AML-193 (cell line): ENCODE measurements around the gene MYL7.
A peak's percentile ranks its signal among the peaks of the same experiment; 100 is the strongest.
"Not testable (repeated sequence)": the region's sequence is repeated elsewhere in the genome, so short reads cannot be mapped to it uniquely, and the experiment has no call there.

Experiments
- DNase-seq, 2 experiments: peaks; one replicate each; lab custom pipeline; 2025; lab: John Stamatoyannopoulos, UW

Gene MYL7

DNA sequence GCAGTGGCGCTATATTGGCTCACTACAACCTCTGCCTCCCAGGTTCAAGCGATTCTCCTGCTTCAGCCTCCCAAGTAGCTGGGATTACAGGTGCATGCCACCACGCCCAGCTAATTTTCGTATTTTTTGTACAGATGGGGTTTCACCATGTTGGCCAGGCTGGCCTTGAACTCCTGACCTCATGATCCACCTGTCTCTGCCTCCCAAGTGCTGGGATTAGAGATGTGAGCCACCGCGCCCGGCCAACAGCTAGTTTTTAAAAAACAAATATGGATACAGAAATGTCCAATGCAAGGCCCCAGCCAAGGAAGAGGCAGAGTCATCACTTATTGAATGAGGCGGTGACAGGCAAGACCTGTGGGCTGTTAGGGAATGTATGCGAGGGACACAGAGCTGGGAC lies 30.8 kb upstream of the MYL7 start:
- DNase-seq, result not testable (repeated sequence)

DNA sequence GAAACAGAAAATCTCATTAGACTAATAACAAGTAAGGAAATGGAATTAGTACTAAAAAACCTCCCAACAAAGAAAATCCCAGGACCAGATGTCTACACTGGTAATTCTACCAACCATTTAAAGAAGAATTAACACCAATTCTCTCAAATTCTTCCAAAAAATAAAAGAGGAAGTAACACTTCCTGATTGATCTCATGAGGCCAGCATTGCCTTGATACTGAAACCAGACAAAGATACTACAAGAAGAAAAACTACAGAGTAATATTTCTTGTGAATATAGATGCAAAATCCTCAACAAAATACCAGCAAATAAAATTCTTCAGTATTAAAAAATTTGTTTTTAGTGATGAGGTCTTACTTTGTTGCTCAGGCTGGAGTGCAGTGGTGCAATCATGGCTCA lies 26.8 kb upstream of the MYL7 start:
- DNase-seq, result peak; percentile 14 to 30

DNA sequence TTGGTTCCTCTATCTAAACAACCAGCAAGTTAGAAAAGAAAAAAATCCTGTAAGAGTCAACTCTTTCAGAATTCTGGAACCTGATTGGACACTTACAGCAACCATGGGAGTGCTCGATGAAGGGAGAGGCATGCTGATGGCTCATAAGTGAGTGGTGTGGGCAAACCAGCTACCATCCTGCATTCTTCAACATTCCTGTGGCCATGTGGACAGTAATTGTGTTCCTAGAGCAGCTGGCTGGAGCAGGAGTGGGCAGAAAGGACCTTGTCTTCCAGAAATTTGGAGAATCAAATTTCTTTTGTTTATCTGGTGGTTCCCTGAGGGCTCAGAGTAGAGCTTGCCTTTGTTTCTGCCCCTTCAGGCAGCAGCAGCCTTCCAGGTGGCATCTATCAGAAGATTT lies 22.5 kb upstream of the MYL7 start:
- DNase-seq, result no peak

DNA sequence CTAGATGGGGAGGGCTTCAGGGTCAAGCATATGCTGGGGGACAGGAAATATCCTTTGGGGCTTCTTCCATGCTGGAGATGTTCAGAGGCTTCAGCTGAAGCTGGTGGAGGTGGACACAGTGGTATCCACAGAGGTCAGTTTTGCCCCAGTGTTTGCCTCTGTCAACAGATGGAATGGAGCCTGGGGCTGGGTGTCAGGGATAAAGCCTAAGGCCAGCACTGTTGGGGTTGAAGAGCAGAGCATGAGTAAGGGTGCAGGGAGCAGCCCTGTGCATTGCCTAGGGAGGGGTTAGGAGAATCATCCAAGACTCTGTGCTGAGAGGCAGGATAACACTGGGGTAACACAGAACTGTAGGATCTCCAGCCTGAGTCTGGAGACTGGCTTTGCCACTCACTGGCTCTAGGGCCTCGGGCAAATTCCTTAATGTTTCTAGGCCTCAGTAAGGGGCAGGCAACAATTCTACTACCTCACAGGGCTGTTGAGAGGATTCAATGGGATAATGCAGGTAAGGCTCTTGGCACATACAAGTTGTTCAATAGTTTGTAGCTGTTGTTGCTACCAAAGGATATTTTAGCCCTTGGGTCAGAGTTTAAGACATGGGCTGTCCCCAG lies 21.8 kb upstream of the MYL7 start:
- no peak for DNase-seq

DNA sequence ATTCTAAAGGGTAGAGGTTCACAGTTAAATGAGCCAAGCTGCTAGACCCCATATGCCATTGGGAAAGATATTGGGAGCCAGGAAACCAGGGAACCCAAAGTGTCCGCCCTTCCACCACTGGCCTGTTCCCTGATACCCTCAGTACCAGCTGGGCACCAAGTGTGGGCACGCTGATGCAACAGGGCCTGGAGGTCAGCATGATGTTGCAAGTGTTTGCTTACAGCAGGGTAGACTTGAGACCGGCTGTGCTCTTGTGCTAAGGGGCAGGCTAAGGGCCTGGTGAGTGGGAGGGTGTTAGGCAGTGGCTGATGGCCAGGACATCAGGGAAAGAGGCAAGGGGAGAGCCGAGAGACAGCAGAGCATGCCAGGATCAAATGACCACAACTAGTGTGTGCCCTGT lies 21.0 kb upstream of the MYL7 start:
- DNase-seq, result no peak

DNA sequence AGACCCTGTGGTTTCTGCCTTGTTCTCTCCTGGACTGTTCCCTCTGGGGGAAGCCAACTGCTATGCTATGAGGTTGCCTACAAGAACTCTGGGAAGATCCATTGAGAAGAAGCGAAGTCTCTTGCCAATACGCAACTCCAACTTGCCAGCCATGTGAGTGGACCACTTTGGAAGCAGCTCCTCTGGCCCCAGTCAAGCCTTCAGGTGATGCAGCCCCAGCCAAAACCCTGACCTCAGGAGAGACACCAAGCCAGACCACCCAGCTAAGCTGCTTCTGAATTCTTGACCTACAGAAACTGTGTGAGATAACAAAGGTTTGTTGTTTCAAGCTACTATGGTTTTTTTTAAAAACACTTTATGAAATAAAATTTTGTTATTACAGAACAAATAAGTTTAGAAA lies 20.2 kb upstream of the MYL7 start:
- no peak for DNase-seq

DNA sequence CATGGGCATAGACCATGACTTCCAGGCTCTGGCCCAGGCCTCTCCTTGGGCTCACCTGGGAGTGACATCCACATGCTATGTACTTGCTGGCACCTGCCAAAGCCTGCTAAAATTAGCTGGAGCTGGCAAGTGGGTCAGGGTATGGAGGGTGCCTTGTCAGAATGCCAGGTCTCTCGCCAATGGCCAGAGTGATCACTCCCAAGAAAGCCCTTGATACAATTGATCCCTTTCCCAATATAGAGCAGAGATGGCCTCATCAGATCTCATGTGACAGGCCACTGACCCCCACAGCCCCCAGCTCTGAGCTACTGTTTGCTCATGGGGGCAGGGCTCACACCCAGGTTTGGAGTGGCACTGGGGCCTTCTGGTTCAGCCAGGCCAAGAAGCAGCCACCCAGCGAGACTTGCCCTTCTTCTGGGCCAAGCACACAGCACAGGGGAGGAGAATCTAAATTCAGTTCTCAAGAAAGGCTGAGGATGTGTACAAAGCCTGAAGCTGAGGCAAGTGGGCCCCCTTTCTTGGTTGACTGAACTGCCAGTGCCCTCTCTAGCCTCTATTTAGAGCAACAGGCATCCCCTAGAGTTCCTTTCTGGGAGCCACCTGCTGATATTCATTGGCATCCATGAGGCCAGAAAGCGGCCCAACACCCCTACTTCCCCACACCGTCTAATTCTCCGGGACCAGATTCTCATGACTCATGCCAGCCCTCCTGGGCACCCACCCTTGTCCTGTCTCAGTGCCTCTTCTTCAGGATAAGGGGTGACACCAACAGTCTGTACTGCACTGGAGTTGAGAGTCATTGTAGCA lies 18.9 kb upstream of the MYL7 start:
- no peak for DNase-seq

DNA sequence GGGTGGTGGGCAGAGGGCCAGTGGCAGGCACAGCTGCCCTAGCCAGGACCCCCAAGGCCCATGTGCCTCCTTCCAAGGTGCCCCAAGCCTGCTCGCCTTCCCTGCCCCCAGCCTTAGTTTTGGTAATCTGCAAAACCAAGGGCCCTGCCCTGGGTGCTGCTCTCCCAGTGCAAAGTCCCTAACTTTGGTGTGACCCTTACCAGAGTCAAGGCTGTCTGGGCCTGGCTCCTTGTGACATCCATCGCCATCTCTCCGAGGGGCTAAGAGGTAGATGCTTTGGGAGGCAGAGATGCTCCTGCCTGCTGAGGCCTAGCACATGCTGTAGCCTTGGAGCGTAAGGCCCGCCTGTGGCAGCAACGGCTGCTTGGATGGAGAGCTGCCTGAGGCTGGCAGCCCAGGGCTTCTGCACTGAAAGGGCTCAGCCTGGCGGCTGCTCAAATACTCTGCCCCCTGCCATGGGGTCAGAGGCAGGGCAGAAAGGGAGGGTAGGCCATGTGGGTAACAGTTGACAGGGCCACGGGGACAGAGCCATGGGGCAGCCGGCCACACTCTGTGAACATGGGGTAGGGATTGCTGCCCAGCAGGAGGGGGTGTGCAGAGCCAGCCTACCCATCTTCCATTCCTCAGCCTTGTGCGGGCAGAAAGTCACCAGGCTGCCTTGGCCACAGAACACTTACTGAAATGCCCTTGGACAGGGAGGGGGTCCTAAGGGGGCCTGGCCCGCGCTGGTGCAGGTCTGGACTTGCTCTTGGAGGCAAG lies 17.9 kb upstream of the MYL7 start:
- no peak for DNase-seq

DNA sequence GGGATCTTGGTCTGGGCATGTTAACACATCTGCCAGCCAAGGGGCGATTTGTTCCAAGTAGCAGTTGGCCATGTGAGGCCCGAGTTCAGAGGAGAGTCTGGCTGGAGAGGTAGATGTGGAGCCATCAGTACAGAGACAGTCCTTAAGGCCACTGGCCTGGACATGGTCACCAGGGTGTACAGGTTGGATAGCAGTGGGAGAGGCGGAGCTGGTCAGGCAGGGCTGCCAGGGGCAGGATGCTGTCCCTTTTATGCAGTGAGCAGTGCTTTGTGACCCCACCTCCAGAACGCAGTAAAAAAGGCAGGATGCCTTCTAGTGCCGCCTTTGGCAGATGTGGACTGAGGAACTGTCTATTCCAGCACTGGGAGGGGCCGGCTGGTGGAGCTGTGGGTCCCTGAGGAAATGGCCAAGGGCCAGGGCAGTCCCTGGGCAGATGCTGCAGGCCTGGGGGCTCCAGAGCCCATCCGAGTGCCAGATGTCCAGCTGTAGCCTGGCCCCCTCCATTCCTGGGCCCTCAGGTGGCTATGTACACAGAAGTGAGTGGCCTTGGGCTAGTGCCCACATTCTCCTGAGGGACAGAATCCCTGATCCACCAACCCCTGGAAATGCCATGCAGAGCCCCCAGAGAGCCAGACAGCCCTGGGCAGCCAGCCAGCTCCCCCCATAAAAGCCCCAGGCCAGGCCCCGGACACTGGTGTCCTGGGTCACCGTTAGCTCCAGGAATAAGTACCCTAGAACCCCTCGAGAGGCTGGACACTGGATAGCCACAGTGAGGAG lies 17.2 kb upstream of the MYL7 start:
- no peak for DNase-seq

DNA sequence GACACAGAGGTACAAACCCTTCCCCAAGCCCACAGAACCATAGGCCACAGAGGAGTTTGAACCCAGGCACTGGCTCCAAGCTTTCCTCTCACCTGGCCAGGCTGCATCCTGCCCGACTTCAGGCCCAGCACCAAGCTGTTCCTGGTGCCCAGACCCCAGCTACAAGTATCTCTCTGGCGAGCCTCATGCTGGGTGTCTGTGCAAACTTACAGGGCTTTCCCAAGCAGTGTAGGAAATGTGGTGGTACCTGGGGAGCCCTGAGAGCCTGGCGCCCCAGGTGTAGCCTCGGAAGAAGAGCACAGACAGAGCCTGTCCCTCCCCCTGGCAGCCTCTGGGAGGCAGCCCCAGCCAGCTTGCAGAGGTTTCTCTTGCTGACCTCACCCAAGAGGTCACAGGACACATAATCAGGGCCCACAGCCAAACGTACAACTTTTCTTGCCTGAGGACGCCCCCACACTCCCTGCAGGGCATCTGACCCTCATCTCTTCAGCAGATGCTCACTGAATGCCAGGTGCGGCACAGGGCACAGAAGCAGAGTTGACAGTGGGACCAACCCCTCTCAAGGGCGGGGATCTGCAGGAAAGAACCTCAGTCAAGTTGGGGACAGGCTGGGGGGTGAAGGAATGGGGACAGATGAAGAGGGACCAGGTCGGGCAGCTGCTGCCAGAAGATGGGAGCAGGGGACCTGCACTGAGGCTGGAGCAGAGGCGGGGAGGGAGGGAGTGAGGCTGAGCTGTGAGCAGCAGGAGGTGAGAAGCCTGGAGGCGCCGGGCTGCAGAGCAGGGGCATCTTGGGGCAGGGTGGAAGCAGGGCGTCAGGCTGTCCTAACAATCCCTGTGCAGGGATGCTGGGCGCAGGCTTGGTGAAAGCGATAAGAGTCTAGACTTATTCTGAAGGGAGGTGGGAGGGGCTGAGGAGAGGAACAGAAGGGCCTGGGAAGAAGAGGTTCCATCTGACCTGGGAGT lies 16.3 kb upstream of the MYL7 start:
- no peak for DNase-seq

DNA sequence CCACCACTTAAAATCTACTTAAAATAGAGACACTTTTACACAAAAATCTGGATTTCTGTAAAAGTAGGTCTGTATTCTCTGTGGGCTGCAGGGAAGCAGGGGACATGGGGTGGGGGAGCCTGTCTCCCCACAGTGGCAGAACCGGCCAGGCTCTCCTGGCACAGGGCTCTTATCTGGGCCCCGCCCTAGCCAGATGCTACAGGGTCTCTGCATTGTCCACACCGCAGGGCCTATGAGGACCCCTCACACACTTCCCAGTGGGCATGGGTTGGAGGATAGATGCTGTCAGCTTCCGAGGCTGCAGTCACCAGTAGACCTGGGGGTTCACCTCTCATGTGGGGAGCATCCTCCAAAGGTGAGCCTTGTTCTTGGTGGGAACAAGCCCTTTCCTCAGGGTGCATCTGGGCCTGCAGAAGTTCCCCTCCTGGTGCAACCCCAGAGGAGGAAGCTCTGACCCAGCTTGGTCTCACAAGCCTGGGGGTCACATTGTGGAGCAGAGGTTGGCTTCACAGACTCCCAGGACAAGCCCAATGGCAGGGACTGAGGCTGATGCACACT lies 15.4 kb upstream of the MYL7 start:
- DNase-seq, result no peak

DNA sequence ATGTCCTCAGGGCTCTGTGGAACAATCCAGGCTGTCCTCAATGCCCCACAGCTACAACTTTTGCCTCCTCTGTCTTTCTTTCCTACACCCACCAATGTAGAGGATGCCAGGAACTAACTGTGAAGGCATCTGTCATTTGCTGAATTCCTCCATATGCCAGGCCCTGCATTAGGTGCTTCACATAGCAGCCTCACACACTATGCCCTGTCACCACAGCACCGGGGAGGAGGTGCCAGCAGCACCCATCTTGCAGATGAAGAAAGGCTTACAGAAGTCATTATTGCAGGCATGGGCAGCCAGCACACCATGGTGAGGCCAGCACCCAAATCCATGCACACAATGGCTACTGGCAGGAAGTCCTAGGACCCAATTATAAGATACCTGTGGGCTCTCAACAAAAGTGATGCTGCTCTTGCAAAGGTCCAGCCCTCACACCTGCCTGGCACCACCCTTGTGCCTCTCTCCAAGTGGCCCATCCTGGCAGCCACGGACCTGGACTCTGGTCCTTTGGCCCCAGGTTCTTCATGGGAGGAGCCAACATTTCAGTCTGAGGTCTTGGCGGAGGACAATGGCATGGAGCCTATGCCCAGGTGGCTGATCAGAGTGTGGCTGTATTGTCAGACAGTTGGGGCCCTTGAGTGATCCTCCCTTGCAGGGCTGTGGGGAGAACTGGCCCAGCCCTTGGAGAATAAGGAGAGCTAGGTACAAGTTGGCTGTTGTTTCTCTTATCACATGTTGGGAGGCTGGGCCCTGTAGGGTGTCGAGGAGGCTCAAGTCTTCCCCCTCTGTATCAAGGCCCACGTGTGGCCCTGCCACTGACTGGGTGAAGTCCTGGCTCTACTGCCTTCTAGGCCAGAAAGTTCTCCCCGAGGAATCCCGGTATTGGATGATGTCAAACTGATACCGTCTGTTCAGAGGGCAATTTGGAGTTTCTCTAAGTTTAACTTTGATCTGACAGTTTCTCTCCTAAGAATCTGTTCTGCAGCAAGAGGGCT lies 14.4 kb upstream of the MYL7 start:
- DNase-seq, result no peak

DNA sequence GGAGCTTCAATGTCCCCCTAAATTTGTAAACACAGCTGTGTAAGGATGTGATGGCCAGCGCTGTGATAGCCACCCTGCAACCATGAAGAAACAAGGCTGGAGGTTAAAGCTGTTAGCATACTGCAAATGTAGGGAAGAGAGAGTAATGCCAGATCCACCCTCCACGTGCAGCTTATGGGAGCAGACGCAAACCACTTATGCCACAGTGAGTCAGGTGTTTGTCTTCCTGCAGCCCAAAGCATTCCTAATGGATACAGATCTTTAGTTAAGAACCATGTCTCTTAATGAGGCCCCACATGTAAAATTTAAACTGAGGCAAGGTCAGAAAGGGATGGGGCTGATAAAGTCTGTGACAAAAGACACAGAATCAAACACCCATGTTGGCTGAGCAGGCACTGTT lies 13.6 kb upstream of the MYL7 start:
- DNase-seq, result no peak

DNA sequence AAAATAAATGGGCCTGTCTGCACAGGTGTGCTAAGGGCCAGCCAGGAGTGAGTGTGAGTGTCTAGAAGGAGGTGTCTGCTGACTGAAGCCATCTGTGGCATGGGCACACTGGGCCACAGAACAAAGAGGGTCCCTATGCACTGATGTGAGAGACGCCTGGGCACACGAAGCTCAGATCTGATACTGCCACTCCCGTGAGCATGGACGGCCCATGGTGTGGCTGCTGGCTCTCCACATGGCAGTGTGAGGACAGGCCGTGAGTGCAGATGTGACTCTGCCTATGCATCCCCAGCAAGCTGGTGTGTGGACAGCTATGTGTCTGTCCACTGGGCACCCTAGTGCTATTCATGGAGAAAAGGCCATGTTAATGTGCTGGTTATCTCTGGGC lies 12.8 kb upstream of the MYL7 start:
- DNase-seq, result no peak

DNA sequence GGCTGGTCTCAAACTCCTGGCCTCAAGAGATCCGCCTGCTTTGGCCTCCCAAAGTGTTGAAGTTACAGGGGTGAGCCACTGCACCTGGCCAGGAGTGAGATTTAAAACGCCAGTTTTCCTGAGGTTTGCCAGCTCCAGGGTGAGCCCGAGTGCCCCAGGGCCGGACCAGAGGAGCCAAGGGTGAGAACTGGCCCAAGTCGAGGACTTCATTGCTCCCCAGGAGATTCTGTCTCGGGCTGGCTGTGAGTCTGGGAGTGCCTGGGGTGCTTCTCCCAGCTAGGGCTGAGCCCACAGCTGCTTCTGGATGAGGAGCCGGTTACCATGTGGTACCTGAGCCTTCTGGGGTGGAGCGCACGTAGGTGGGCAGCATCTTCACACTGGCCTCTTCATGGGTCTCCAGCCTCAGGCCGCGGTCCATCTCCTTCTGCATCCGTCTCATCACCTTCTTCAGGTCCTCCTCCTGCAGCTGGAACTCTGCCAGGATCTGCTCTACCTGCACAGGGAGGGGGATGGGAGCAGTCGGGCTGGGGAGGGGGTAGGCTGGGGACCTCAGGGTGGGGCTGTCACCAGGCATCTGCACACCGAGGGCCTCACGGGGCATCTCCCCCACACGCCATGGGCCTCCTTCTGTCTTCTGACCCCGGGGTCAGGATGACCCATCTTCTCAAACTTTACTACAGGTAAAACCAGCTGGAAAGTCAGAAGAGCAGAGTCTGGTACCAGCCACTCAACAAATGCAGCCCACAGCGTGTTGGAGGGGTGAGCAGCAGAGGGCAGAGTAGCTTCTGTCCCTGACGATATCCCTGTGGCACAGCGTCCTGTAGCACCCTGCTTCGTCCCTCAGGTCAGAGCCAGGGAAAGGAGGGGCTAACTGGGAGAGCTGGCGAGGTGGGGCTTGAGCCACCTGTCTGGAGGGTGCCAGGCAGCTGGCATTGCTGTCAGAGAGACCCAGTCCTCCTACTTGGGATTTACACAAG lies 12.1 kb upstream of the MYL7 start:
- DNase-seq, result no peak

DNA sequence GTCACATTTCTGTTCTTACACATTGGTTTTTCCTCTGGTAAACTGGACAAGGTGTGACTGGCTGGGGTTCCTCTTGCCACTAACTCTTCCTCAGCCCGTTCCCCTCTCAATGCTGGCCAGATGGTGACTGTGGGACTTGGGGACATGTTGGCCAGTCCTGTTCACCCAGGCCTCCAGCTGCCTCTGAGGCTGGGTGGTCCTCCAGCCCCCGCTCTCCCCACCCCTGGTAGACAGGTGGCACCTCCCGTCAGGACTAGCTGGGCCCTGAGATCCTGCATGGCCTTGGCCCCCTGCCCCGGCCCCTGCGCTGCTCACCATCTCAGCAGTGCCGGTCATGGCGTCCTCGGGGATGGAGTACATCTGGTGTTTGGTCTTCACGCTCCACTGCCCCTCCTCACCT lies 10.8 kb upstream of the MYL7 start:
- DNase-seq, result no peak

DNA sequence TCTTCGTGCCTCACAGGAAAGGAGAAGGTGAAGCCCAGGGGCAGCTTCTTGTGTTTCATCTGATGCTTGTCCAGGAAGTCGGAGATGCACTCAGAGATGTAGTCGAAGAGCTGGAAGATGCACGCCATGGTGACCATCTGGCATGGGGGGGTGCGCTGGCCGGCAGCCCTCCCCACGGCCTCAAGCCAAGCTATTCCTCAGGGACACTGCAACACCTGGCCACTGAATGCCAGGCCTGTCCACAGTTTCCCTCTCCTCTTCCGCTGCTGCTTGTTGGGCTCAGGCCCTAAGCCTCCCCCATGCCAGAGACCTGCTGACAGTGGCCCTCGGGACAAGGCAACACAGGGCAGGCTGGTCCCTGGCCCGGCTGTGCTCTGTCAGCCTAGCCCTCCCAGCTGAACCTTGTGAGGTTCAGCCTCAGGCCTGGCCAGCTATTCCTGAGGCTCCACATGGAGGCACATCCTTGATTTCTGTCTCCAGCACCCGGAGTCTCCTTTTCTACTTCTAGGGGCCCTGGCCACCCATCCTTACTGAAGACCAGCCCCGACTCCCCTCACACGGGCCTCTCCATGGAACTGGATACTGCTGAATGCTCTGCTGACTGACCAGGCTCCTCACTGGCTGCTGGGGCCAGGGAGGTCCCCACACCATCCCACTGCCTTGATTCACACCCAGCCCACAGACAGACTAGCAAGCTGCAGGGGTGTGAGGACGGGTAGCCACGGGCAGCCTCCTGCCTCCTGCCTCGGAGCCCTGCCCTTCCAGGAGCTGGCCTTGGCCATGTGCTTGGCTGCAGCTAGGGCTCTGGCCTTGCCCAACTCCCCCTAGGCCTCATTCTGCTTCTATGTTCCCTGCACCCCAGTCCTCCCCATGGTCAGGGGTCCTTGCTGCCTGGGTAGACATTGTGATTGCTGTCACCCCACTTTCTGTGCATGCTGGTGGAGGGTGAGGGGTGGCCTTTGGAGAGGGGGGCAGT lies 10.1 kb upstream of the MYL7 start:
- no peak for DNase-seq
